HG03457 (cell line): Measurements from ENCODE around the gene CAND1.

Experiments used
- ATAC-seq: cut with Tn5 transposase; IDR thresholded peaks from one replicate; pipeline ENCODE4 v1.9.1; 2021; ENCODE audit warnings: moderate number of reproducible peaks; ENCODE audit not compliant: unreplicated experiment

CAND1 gene

DNA sequence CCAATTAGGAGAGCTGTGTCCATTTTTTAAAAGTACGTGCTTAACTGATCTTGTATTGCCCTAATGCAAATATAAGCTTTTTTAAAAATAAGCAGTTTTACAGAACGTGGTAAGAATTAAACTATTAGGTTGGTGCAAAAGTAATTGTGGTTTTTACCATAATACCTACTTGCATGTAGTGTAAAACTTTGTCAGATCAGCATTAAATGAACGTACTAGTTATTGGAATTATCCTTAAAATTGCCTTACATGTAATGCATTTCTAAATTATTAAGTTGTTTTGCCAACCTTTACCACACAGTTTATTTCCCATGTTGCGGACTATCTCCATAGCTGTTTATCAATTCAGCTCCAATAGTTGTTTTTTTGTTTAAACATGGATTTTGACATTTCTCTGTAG, 10.9 kb downstream of the CAND1 start:
- no peak for ATAC-seq

DNA sequence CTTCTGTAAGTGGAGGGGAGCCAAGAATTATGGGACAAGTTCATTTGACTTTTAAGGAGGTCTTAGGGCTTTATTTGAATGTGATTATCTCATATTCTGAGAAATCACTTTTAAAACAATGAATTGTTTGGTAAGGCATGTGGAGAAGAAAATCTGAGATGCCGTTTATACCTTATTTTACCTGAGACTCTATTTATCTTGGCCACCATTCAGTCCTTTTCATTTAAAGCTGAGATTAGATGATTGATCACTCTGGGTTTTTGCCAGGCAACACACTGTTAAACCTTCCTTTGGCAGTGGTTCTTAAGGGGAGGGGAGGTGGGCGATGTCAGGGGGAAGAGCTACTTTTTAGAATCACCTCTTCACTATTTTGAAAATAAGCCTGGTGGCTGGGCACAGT, 11.4 kb downstream of the CAND1 start:
- no peak for ATAC-seq

DNA sequence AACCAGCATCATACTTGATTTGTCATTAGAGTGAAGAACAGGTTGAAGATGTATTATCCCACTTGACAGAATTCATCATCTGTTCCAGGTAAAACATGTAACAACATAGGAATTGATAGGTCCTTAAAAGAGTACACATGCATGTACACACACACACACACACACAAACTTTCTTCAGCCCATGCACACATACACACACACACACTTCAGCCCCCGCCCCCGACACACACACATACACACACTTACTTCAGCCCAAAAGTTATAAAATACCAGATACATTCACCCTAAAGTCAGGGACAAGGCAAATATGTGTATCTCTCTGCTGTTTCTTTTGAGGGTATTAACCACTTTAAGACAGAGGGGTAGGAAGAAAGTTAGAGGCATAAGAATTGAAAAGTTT, 15.4 kb downstream of the CAND1 start:
- no peak for ATAC-seq

DNA sequence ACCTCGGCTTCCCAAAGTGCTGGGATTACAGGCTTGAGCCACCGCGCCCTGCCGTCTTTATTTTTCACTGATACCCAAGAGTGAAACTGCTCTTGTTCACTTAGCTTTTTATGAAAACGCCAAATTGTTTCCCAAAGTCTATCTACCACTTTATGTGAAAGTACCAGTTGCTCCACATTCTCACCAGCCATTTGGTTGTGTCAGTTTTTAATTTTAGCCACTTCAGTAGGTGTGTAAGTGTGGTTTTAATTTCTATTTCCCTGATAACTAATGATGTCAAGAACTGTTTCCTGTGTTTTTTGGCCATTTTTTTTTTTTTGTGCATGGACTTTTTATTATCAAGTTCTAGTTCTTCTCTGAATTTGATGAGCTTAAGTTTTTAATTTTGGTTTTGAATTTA, 17.1 kb downstream of the CAND1 start:
- no peak for ATAC-seq

DNA sequence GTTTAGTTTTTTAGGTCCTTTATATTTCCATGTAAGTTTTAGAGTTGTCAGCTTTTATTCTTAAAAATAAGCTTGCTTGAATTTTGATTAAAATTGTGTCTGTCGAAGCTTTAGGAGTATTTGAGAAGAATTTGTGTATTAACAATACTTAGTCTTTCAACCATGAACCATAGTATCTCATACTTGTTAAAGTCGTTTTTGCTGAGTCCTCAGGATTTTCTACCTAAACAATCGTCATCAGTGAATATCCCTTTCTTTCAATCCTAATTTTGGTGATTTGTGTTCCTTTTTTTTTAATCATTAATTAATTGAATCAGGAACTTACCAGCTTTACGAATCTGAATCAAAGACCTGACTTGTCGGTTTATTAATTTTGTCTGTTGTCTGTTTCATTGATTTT, 18.2 kb downstream of the CAND1 start:
- no peak for ATAC-seq

DNA sequence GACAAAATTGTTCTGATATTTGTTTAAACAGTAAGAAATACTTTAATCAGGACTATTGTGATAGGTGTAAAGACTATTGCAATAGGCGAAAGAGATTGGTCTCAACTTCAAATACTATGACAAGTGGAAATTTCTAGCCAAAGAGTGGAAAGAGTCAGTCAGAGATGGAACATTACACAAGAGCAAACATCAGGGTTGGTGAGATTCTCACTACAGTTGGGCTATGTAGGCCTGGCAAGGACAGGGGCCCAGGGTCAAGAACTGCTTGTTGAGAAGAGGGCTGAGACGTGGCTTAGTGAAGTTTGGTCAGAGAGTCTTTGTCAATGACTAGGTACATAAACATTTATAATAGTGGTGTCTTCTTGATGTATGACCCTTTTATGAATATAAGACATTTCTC, 19.4 kb downstream of the CAND1 start:
- ATAC-seq: no peak

DNA sequence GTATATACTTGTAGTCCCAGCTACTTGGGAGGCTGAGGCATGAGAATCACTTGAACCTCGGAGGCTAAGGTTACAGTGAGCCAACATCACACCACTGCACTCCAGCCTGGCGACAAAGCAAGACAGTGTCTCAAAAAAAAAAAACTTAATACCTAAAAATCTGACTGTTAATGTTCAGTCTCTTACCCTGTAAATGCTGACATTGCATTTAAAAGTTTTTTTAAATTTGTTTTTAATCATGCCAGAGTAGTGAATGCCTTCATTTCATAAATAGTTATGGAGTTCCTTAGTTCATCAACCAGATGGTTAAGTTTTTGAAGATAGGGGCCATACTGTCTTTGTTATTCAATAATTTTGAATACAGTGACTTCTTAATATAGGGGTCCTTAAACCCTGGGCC, 21.2 kb downstream of the CAND1 start:
- no peak for ATAC-seq

DNA sequence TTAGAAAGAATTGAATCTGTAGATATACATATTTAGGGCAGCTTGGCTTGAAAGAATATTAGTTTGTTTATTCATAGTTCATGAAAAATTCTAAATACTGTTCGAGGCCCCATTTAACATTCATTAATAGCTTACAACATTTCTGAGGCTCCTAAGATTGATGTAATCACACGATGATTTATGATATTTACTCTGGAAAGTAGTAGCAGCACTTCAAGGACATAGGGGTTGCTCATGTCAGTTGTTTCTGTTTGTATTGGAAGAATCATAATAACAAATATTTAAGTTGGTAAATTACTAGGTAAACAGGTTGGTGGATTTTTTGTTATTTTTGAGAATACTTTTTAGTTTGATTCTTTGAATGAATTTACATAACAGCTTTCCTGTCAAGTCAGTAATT, 30.4 kb downstream of the CAND1 start:
- ATAC-seq: no peak

DNA sequence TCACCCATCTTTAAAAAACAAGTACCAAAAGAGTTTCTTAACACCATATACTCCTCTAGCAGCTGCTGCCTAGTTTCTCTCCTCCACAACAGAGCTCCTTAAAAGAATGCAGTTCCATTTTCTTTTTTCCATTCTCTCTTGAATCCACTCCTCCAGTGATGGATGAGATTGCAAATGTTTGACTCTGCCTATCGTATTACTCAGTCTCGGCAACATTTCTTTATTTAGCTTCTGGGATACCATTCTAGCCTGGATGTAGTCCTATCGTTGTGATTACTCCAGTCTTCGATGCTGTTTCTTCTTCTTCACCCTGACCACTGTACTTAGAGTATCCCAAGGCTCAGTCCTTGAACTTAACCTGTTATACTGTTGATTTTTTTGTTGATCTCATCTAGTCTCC, 30.8 kb downstream of the CAND1 start:
- no peak for ATAC-seq

DNA sequence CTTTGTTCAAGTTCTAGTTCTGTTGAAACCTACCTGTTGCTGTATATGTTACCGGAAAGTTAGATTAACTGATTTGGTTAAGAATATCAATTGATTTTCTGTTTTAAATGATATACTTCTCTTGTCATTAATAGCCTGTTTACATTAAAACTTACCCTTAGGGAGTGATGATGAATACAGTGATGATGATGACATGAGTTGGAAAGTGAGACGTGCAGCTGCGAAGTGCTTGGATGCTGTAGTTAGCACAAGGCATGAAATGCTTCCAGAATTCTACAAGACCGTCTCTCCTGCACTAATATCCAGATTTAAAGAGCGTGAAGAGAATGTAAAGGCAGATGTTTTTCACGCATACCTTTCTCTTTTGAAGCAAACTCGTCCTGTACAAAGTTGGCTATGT, 33.0 kb downstream of the CAND1 start:
- ATAC-seq: no peak

DNA sequence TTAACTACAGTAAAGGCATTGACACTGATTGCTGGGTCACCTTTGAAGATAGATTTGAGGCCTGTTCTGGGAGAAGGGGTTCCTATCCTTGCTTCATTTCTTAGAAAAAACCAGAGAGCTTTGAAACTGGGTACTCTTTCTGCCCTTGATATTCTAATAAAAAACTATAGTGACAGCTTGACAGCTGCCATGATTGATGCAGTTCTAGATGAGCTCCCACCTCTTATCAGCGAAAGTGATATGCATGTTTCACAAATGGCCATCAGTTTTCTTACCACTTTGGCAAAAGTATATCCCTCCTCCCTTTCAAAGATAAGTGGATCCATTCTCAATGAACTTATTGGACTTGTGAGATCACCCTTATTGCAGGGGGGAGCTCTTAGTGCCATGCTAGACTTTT, 36.4 kb downstream of the CAND1 start:
- no peak for ATAC-seq

DNA sequence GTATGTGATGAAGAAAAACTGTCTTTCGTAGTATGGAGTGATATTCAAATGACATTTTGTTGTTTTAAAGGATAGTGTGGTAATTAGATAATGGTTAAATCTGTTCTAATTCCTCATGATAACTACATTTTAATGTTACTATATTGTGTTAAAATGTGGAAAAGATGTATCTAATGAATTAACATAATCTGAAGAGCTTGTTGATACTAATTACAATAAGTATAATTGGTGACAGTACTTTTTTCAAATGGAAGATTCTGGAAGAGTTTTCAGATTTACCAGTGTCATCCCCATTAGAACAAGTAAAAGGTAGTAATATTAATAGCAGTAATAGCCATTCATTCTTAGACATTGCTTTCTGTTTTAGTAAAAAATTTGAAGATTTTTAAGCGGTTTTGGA, 37.6 kb downstream of the CAND1 start:
- ATAC-seq: no peak

DNA sequence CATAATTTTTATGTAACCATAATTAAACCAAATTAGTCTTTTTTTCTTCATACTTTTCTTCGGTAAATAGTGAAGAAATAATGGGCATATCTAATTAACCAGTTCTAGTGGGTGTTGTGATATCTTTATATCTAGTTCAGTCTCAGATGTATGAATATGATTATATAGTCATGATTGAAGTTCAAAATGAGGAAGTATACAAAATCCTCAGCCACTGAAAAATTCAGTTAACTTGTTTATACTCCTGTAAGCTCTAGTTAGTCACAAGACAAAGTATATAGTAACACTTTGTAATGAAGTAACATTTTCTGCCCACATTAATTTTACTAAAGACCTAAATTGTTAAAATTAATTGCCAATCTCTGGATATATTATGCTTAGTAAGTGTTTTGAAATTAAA, 46.5 kb downstream of the CAND1 start:
- ATAC-seq: no peak

DNA sequence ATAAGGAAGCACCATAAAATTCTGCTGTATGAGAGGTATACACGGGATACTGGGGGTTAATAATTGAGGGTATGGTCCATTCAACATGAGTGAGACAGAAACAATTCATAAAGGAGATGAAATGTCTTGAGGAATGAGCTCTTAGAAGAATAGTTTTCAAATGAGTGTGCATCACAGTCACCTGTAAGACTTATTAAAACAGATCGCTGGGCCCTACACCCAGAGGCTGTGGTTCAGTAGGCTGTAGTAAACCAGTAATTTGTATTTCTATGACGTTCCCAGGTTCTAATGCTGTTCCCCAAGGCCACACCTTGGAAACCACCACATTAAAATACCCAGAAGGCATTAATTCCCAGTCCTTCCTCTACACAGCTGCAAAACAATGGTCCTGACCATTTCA, 49.6 kb downstream of the CAND1 start:
- ATAC-seq: no peak

DNA sequence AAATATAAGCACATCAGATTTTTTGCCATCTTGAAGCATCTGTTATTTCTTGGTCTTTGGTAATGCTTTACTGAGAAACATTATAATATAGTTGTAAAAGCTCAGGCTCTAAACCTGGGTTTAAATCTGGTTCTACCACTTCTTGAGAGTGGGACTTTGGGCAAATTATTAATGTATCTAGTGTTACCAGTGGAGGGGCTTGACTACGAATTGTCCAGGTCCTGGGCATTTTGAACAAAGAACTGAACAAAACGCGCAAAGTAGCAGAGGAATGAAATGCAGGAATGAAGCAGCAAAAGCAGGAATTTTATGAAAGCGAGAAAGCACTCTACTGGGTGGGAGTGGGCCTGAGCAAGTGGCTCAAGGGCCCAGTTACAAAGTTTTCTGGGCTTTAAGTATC, 50.8 kb downstream of the CAND1 start:
- no peak for ATAC-seq

DNA sequence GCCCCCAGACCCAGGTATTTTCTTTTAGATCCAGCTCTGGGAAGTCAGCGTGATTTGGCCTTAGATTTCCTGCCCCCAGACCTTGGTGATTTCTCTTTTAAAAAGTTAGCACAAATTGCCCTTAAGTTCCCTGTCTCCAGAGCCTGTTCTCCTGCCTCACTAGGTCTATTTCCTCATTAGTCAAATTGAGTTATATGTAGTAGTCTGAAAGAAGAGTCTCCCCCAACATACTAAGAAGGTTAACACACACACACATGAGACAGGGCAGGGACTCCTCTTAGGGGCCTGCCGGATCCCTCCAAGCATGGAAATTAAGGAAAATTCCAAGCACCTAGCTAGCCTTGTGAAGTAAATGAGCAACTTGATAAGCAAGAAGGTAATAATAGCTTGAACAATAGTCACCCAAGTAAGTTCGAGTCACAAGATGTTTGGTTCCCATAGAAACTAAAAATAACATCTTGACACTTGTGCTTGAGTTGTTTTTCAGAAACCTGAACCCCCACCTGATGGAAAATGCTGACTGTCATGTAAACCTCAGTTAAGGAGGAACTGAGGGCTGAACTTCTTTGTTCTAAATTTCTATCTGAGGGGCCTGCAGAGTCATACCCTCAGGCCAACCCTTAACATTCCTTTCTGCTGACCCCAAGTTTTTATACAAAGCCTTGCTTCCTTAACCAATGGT, 51.6 kb downstream of the CAND1 start:
- ATAC-seq: no peak

DNA sequence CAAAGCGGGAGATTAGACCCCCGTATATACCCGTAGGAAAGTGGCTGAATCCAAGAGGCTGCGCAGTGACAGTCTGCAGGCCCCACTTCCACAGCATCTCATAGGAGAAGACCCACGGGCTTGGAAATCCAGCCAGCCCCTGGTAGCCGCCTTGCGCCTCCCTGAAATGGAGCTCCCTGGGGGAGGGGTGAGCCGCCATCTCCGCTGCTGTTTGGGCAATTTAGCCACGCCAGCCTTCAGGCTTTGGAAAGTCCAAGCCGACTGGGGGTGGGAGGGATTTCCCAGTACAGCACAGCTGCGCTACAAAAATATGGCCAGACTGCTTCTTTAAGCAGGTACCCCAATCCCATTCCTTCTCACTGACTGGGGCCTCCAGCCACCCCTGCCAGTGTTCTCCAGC, 53.4 kb downstream of the CAND1 start:
- no peak for ATAC-seq

DNA sequence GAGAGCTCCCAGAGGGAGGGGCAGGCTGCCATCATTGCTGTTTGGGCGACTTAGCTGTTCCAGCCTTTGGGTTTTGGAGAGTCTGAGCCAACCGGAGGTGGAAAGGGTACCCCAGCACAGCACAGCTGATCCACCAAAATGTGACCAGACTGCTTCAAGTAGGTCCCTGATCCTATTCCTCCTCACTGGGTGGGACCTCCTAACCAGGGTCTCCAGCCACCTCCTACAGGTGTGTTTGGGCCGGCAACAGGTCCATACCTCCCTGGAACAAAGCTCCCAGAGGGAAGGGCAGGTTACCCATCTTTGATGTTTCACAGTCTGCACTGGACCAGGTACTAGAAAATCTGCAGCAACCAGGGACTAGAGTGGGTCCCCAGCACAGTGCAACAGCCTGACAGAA, 53.8 kb downstream of the CAND1 start:
- ATAC-seq: no peak

DNA sequence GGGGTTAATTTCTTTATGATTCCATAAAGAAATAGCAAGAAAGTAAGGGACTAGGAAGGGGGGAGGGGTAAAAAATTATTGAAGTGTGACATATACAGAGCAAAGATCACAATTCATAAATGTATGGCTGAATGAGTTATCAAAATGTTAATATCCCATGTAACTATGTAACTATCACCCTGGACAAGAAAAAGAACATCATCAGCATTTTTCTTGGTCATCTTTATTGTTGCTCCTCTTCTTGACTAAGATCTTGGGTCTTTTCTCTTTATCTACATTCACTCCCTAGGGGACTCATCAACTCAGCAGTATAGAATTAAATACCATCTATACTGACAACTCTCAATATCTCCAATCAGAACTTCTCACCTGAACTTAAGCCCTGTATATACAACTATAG, 57.5 kb downstream of the CAND1 start:
- ATAC-seq: no peak

DNA sequence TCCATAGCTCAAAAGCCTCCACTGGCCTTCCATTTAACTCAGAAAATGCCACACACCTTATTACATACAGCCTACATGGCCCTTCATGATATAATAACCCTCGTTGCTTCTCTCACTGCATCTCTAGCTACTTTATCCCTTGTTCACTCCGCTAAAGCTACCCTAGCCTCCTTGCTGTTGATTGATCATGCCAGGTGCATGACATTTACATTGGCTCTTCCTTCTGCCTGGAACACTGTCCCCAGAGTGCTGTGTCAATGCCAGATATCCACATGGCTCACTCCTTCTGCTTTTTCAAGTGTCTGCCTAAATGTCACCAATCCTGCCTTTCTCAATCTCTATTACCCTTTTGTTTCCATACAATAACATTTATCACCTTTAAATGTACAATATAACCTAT, 58.3 kb downstream of the CAND1 start:
- ATAC-seq: no peak

DNA sequence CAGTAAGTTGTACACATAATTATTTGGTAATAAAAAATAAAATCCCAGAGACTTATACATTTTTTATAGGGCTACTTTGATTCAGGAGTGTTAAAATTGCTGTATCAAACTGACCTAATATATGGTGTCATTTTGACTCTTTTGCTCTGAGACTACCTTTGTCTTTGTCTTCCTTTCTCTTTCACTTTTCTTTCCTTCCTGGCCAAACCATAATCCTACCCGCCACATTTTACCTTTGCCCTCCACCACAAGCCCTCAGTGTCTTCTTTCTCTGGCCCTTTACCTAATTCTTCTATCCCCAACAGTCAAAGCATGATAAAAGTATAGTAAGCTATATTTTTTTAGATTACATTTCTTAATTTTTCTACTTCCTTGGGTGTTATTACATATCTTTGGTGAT, 62.0 kb downstream of the CAND1 start:
- ATAC-seq: no peak

DNA sequence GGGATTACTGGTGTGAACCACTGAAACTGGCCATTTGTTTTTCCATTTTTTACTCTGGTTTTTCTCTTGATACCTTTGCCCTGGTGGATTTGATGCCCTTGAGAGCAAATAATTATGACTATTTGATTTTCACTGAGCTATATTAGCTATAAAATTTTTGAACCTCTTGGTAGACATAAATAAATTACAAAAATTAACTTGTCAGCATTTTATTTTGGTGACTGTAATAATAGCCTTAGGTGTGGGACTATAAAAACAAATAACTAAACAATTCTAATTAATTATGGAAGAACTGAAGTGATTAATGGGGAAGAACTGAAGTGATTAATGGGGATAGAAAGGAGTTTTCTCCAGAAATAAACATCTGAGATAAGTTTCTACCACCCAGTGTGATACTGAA, 62.7 kb downstream of the CAND1 start:
- ATAC-seq: no peak

DNA sequence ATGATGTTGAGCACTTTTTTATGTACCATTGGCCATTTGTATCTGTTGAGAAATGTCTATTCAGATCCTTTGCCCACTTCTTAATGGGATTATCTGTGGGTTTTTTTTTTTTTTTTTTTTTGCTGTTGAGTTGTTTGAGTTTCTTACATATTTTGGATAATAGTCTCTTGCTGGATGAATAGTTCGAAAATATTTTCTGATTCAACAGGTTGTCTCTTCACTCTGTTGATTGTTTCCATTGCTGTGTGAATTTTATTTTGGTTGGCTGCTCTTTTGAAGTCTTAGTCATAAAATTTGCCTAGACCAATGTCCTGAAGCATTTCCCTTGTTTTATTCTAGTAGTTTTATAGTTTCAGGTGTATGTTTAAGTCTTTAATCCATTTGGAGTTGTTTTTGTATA, 64.5 kb downstream of the CAND1 start:
- no peak for ATAC-seq

DNA sequence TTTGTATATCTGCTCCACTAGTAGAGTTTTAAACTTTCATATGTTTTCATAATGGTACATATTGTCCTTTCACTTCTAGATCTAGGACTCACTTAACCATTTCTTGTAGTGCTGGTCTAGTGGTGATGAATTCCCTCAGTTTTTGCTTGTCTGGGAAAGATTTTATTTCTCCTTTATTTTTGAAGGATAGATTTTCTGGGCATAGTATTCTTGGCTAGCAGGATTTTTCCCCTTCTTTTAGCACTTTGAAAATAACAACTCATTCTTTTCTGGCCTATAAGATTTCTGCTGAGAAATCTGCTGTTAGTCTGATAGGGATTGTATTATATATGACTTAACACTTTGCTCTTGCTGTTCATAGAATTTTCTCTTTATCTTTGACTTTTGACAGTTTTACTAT, 69.3 kb downstream of the CAND1 start:
- ATAC-seq: no peak
